NCI-H146 treated with DMSO at 0.1 percent for 48 hours (cell line): Measurements from ENCODE around the gene TRIM43.
"Not testable (repeated sequence)": the region's sequence is repeated elsewhere in the genome, so short reads cannot be mapped to it uniquely, and the experiment has no call there.

Experiments
- DNase-seq: peaks from one replicate; lab custom pipeline; 2025; ENCODE audit not compliant: unreplicated experiment; lab: John Stamatoyannopoulos, UW

TRIM43 gene

DNA sequence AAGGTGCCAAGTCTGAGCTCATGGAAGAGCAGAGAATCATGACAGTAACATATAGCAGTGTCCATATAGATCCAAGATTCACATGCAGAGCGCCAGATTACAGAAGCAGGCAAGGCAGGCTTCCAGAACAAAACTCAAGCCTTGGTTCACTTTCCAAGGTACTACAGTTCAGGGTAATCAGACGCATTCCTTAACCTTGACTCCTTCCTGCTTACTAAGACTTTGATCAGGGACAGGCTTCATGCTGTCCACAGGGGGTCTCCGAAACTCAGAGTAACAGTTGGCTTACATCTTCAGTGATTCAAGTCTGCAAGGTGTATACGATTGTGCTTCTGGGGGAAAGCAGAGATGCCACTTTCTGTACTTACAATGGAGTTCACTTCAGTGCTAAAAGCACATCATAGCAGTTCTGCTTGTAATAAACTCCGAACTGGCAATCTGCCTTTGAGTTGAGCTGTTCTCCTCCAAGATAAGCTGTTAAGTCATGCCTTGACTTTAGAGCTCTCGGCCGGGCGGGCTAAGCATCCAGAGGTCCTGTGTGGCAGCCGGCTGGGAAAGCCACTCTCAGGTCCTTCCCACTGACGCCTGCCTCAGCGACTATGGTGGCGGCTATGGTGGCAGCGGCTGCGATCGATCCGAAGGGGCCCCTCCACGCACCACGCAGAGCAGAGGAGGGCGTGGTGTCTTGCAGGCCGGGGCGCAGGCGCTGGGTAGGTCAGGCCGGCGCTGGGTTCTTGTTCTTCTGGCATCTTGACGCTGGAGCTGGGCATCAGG, 48.9 kb downstream of the TRIM43 start:
- not testable (repeated sequence) for DNase-seq

DNA sequence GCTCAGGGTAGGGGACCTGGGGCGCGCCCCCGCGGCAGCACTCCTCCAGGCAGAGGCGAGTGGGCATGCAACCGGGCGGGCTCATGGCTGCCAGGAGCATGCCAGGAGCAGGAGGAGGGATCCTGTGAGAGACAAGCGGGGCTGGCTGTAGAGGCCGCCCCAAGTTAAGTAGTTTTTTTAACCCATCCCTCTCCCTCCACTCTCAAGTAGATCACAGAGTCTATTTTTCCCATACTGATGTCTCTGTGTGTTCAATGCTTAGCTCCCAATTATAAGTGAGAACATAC, 49.4 kb downstream of the TRIM43 start:
- DNase-seq, result not testable (repeated sequence)

DNA sequence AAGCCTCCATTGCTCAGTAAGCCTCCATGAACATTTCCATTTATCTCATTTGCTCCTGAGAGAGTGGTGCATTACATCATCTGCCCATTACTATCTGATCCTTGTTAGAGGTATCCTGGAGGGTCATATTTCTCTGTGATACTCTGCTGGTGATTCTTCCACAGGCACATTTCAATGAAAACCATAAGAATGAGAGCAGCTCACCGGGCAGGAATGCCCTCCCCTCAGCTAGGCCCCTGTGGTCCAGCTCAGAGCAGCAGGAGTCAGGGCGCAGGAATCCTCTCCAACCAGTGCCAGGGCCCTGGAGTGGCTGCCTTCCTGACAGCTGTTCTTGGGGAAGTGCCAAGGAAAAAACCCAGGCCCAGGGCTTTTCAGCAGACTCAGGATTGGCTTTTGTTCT, 50.0 kb downstream of the TRIM43 start:
- DNase-seq, result not testable (repeated sequence)

DNA sequence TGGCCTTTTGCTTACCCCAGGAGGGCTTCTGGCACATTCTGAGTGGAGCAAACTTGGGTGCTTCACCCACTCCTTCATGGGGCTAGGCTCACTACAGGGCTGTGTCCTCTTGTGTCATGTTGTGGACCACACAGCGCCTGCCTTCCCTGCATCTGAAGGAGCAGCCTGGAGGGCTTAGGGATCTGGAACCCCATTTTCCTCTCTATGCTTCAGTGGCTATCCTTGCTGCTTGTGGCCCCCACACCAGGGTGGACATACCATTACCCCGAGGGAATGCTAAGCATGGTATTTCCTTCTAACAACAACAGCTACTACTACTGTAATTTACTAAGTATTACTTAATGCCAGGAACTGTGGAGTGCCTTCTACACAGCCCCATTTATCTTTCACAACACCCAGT, 50.6 kb downstream of the TRIM43 start:
- DNase-seq, result not testable (repeated sequence)

DNA sequence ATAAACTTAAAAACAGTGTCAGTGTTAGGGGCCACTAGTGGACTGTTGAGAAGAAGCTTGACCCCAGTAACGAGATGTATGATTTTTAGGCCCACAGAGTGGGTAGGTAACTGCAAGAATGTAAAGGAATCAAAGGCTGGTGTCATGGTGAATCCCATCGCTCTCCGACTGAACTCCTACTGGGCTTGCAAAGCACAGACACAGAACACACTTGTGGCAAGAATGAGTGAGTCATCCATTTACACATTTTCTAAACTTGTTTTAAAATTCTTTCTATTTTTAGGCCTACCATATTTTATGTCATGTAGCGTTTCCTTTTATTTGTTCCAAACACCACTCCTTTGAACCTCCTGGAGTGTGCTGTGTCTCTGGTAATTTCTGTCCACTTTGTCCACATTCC, 51.1 kb downstream of the TRIM43 start:
- DNase-seq, result not testable (repeated sequence)

DNA sequence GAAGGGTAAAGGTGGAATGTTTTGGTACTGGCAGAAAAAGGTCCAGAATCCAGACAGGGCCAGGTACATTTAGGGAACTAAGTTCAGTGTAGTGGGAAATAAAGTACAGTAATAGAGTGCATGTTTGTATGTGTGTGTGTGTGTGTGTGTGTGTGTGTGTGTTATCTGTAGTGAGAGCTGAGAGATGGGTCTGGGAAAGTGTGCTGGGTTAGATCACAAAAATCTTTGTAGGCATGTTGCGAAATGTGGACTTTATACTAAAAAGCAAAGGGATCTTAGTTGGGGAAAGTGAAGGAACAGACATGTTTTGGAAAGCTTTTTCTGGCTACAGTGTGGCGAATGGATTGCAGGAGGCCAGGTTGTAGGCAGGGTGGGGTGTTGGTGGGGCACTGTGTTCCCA, 53.5 kb downstream of the TRIM43 start:
- DNase-seq, result not testable (repeated sequence)

DNA sequence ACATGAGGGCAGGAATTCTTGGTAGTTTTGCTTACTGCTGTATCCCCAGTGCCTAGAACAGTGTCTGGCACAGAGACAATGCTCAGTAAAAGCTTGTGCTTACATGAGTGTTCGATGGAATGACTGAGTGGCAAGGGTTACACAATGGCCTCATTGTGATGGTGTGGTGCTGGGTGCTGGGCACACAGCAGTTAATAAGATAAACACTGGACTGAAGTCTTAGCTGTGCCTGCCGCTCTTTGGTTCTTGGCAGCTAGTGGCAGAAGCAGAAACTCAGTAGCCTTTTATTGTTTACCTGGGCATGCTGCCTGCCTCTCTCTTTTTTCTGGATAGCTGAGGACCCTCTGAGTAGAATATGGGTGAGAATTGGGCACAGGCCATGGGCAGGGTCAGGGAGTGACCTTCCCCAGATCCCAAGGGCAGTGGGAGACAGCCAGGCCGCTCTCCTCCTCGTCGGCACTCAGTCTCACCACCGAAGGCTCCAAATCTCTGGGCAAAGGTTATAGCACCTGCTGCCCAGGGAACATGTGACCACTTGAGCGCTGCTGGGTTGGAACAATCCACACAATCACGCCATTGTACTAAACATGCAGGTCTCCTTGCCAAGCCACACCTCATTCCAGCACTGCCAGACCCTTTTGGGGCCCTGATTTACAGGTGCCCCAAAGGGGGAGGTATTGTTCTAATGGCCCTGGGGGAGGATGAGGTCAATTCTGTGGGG, 54.6 kb downstream of the TRIM43 start:
- not testable (repeated sequence) for DNase-seq

DNA sequence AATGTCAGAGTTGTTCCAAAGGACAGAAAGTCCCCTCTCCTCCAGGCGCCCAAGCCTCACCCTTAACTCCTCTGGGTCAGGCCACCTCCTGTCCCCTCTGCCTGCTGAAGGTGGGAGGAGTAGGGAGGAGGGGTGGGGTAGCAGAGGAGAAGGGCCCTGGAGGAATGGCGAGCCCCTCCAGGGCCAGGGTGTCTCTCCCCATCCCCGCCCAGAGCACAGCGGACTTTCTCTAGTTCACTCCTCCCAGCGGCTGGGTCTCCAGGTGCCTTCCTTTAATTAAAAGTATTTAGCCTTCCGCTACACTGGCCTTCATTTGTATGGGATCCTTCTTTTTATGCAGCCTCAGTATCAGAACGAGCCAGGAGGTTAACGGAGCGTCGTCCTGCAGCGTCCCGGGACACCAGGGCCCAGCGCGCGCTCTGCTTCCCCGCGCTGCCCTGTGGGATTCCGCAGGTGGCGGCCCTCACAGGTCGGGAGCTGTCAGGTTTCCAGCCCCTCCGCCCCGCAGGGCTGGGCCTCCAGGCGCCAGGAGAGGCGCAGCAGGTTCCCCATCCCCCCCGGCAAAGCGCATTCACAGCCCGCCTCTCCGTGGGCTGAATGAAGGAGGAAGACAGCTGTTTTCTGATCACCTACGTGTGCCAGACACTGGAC, 57.2 kb downstream of the TRIM43 start:
- not testable (repeated sequence) for DNase-seq
